Putamen (tissue), 1 donor: ENCODE data around the gene YPEL5.
"Not testable (repeated sequence)": the region's sequence is repeated elsewhere in the genome, so short reads cannot be mapped to it uniquely, and the experiment has no call there.

Experiments used
- DNase-seq: peaks from one replicate; pipeline ENCODE4 v3.0.0-alpha.2; 2016; ENCODE audit warnings: low spot score

YPEL5 gene

DNA sequence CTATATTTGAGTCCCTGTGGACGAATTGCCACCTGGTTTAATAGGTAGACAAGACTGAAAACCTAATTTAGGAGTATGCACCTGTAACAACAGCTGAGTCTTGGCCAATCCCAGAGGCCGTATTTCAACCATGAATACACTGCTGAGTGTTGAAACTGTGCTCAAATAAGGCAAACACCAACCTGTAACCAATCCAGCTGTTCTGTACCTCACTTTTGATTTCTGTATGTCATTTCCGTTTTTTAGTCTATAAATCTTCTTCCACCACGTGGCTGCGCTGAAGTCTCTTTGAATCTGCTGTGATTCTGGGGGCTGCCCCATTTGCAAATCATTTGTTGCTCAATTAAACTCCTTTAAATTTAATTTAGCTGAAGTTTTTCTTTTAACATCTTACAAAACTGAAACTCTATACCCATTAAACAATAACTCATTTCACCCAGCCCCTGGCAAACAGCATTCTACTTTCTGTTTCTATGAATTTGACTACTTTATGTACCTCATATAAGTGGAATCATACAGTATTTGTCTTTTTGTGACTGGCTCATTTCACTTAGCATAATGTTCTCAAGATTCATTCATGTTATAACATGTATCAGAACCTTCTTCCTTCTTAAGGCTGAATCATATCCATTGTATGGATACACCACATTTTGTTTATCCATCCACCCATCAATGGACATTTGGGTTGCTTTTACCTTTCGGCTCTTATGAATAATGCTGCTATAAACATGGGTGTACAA is 7.5 kb upstream of the YPEL5 start:
- DNase-seq, result no peak

DNA sequence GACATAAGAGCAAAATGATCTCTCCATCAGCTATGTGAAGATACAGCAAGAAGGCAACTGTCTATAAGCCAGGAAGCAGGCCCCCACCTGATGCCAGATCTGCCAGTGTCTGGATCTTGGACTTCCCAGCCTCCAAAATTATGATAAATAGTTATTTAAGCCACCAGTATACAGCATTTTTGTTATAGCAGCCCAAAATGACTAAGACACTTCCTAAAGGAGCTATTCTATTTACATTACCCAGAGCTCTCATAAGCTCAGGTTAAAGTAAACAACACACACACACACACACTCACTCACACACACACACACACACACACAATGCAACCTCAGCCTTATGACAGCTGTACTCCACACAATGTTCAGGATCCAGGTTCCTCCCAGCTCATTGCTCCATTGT is 5.7 kb upstream of the YPEL5 start:
- DNase-seq, result no peak

DNA sequence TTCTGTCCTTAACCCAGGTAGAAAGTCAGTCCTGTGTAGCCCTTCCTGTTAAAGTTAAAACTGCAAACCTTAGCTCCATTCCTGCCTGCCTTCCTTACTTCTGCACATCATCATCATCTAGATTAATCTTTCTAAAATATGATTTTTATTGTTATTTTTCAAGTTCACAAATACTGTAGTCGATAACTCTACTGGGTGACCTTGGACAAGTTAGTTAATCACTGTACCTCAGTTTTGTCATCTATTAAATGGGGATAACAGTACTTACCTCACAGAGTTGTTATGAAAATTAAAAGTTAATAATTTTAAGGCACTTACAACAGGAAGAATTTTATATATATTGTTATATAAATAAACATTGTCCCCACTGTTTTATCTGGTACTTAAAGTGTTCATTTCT is 2.5 kb upstream of the YPEL5 start:
- no peak for DNase-seq

DNA sequence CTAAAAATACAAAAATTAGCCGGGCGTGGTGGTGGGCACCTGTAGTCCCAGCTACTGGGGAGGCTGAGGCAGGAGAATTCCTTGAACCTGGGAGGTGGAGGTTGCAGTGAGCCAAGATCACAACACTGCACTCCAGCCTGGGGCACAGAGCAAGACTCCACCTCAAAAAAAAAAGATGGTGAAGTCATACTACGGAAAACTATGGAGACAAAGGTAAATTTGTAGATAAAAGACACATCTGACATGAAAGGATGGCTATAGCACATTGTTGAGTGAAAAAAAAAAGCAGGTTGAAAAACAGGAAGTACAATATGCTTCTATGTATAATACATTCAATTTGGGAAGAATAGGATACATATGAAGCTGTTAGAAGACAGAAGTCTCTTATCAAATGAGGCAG is 1.9 kb upstream of the YPEL5 start:
- not testable (repeated sequence) for DNase-seq

DNA sequence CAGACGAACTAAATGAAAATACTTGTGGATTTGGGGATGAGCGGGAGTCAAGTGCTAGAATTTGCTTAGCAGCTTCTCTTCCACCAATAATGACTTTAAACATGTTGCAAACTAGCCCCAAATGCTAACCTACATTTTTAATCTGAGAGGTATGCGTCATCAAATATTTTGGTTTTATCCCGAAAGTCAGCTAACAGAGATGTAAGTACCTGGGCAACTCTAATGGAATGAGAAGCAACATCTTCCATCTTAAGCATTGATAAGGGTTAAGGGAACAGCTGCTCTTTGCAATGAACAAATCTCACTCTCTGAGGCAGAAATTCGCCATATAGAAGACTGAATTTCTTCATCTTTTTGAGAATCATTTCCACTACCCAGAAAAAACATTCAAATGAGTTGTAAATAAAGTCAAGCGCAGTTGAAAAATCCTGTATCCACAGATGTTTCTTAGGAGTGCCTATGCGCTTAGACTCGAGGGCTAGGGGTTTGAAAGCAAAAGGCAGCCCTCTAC is 926 bp upstream of the YPEL5 start:
- DNase-seq, result no peak

DNA sequence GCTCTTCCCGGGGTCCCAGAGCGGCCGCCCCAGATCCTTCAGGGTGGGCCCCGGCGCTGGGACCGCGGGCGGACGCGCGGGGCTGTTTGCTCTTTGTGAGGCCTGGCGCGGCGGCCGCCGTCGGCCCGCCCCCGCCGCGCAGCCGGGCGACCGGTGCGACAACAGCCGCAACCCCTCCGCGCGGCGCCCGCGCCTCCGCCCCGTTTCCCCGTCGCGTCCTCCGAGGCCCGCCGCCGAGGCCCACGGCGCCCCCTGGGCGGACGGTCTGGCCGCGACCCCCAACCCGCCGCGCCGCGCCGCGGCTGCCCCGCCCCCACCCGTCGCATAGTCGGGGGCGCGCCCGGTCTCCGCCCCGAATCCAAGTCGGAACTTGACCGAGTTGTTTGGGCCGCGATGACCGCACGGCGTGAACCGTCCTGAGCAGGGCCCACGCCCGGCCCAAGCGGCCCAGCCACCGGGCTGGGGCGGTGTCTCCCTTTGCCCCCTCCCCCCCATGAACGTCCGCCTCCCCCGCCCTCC is 448 bp downstream of the YPEL5 start:
- DNase-seq, result no peak

DNA sequence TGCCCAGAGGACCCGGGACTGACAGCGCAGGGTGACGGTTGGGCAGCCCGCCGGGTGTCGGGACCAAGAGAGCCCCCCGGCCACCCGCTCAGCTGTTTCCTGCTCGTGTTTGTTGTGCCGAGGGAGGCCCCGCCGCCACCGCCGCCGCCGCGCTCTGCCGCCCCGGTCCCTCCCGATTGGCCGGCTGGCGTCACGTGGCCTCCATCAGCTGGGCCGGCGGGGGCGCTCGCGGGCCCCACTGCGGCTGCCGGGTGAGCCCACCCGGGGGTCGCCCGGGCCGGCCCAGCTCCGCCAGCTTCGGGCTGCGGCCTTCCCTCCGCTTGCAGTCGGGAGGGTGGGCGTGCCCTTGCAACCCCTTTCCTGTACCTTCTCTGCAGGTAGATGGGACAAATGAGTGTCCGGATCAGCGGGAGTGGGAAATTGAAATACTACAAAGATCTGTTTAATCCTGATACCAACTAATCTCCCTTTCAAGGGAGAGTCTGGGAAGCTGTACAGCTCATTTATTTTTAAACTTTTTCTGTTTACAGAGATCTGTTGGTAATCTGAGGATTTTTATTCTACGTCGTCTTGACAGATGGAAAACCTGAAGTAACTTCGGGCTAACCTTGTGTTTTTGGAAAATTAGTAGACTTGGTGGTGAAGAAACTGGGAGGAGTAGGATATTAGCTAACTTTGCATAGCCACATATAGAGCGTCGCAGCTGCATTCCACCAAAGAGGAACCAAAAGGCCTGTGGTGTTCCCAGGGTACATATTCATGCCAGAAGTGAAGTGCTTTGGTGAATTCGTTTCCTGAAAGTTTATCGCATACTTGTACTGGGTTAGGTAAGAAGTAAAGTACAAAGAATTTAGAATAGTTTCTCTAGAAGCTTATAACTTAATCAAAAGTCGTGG is 1.2 kb downstream of the YPEL5 start:
- DNase-seq, result peak; percentile 77

DNA sequence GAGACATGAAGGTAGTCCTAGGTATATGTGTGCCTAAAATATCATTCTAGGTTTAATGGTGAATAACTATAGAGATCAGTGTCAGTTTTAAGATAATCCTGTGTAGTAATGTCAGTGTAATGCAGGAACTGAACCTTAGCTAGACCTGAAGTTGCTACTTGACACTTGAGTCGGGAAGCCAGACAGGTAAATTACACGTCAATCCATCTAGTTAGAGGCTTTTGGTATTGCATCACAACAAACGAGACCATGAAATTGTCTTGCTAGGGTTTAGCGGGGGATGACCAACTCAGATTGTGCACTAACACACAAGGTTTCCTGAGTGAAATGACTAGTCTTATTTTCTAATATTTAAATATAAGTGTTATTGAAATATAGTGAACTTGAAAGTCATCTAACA is 2.0 kb downstream of the YPEL5 start:
- DNase-seq, result no peak

DNA sequence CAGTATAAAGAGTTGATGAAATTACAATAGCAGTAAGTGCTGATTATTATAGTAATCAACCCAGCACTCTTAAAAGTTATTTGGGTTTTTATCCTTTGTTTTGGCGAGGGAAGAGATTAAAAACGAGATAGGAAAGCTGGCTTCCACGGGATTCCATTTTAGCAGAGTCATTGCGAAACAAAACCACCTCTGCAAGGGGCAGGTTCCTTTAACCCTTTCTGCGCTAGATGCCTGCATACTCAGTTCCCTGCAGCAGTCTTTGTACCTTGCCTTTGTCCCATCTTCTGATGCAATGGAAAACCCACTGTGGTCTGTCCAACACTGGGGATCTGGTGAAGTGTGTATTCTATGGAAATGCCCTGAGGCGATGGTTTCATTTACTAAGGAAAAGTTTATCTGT is 2.7 kb downstream of the YPEL5 start:
- DNase-seq, result no peak

DNA sequence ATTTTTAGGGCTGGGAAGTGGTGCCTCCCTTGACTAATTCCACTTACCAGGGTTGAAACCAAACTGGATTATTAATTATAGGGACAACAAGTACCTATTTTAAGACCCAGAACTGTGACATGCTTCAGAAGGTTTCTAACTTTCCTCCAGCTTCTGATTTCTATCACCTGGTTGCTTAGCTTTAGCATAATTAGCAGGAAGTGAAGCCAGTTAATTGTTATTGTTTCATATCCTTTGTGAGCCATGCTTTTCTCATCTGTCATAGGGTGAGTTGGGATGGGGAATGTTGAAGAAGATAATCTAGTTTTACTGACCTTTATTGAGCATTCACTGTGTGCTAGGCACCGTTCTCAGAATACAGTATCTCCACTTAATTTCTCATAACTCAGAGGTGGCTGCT is 3.2 kb downstream of the YPEL5 start:
- DNase-seq, result no peak

DNA sequence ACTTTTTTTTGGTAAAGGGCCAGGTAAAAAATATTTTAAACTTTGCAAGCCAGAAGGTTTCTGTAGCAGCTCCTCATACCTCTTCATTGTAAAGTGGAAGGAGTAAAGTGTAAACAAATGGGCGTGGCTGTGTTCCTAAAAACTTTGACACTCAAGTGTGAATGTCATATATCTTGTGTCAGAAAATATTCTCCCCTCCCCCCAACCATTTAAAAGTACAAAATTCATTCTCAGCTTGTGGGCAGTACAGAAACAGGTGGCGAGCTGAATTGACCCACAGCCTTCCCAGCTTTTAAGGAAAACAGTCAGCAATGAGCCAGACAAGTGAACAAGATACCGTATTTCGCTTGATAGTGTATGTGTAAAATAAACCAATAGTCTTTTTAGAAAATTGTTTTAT is 4.0 kb downstream of the YPEL5 start:
- no peak for DNase-seq

DNA sequence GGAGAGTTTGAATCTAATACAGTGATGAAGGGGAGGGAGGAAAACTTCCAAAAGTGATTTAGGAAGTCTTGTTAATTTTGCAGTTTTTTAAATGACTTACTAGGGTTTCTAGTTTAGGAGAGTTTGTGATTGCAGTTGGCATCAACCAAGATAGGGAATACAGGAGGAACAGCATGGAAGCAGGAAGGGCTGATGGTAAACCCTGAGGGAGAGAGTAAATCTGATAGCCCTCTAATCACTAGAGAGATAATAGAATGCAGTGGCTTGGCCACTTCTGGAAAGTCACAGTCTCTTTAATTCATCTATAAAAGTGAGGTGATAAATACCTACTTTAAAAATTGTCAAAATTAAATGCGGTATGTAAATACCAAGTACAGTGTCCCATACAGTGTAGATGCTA is 5.6 kb downstream of the YPEL5 start:
- no peak for DNase-seq

DNA sequence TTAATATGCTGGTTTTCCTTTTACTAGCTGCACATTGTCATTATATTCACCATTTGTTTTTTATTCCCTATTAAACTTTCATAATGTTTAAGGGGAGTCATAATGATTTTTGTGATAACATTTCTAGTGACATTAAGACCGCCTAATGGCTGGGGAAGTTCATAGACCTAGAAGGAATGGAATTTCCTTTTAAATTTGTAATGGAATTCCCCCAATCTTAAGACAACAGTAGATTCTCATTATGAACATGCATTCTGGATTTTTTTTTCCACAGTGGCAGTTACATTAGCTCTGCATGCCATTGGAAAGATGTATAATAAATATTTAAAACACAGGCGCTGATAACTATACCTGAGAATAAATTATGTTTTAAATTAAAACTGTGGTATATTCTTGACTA is 8.4 kb downstream of the YPEL5 start:
- no peak for DNase-seq

DNA sequence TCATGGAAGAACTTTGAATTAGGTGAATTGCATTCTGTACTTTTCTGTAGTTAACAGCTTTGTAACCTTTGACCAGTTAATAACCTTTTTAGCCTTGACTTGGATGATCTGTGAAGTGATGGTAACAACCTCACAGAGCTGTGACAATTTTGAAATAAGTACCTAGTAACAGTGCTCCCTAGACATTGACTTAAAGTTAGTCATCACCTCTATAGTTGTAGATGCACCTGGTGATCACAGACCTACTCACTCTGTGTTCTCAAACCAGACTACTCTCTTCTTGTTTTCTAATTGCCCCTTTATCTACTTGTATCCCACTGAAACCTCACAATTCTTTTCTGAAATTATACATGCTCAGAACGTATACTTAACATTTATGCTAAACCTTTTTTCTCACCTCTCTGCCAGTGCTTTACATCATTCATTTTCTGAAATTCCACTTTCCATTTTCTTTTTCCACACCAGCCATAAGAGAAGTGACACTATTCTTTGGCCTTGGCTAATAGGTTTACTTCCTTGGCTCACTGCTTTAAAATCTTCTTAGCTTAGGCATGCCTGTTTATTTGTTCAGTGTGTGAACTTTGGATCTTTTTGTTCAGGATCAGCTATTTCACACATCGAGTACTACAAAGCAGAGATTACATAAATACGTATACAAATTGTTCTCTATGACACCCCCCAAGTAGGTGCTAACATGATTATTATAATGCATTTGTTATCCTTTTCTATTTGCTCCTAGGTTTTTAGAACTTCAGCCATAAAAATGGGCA is 9.3 kb downstream of the YPEL5 start:
- DNase-seq, result no peak

DNA sequence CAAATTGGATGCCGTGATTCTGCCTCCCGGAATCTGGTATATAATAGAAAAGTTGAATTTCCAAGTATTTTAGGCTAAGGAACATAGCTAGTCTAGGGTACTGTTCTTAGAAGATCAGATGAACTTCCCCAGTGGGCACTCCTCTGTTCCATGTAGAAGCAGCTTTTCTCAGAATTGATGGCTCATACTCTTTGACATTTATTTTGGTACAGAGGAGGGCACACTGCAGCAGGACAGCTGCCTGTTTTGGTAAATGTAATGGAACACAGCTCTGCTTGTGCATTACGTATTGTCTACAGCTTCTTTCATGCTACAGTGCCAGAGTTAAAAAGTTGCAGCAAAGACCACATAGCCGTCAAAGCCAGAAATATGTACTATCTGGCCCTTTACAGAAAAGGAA is 10.8 kb downstream of the YPEL5 start:
- DNase-seq, result no peak

DNA sequence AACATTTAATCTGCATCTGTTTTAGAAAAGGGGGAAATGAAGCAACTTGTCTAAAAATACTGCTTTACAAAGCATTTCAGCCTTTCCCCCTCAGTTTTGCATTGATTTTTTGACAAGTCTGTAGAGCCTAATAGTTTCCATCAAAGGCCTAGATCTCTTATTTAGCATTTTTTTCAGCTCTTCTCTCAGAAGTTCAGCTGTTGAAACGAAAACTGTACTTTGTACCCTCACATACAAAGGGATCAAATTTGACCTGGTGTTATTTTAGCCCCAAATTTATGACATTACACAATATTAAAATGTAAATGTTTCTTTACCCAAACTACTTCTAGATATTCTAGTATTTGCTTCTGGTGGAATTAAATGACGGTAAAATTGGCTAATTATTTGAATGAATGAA is 13.0 kb downstream of the YPEL5 start:
- no peak for DNase-seq

DNA sequence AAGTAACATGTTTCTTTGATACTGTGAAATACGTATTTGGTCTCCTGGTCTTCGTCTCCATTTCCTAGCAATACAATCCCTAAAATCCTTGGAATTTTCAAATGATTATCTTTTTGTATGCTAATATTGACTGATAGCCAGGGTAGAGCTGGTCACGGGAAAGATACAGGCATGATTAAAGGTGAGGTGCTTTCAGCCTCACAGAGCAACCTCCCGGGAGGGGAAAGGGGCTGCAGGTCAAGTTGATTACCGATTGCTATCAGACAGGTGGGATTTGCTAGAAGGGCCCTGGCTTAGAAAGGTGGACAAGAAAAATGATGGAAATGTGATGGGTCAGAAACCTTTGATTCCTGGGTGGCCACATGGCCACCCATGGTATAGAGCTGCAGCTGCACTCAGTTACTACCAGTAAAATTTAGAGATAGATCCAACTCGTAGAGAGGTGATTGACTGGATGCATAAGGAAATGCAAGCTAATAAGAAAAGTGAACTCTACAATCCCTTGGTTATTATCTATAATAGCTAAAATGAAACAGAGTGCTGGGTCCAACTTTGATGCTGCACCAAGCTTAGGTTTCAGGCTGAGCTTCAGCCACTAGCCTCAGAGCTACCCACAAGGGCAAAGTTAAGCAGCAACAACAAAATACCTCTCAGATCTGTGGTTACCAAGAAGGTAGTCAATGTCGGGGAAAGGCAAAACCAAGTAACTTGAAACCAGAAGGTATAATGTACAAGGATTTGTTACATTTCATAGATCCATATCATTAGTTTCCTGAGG is 15.3 kb downstream of the YPEL5 start:
- DNase-seq, result no peak

DNA sequence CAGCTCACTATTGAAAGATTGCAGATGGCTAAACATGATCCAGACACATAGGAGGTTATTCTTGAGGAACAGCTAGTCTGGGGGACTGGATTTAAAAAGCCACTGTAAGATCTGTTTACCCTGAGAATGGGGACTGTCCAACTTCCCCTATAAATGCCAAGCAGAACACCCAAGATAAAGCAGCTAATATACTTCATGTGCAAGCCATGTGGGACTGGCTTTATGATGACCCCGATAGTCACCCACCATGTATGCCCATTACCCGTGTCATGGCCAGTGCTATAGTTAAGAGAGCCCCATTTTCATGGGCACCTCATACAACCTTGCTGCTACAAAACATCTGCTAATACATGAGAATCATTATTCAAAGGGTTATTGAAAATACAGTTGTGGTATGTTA is 16.0 kb downstream of the YPEL5 start:
- no peak for DNase-seq

DNA sequence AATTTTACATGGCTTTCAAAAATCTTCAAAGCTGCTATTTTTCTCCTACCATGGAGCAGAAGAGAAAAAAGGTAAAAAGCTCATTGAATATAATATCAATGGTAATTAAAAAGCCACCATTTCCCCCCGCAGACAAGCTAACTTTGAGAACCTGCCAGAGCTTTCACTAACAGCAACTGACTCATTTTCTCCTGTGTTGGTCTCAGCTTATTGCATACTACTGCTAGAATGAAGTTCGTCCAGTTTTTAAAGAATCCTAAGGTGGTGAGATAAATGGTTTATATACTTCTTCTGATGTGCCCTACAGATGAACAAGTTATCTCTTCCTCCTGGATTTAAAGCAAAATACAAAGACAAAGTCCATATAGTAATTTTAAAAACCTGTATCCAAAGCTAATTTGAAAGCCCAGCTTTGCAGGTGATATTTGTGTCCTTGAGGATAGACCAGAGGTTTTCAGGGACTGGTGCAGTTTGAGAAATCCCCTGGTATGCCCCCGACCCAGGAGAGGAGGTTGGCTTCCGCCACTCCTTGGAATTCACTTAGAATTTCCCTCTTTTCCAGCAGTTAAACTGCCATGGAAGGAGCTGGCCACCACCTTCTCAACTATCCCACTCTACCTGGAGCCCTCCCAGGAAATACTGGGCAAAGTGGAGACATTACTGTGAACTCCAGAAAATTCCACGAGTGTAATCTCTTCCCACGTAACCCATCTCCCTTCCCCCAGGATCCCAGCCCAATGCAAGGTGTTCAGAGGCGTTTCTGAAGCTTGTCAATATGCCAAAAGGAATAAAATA is 17.5 kb downstream of the YPEL5 start:
- DNase-seq, result no peak

DNA sequence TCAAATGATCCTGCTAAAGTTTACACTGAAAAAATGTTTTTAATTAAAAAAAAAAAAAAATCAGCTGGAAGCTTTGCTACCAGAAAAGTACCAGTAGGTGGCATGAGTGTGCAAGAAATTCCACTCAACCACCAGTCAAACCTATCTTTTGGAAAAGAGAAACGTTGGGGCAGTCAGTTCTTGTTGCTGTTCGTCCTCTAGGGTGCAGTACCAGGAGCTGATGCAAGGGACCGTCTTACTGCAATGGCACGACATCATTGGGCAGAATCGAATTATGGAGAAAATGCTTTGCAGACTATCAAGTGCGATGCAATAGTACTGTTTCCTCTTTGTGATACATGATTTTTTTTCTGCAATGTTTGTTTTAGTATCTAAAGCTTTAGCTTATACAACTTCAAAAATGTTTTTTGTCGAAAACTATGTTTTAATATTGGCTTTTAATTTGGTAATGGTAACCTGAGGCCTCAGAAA is 18.3 kb downstream of the YPEL5 start:
- DNase-seq, result peak; percentile 79

DNA sequence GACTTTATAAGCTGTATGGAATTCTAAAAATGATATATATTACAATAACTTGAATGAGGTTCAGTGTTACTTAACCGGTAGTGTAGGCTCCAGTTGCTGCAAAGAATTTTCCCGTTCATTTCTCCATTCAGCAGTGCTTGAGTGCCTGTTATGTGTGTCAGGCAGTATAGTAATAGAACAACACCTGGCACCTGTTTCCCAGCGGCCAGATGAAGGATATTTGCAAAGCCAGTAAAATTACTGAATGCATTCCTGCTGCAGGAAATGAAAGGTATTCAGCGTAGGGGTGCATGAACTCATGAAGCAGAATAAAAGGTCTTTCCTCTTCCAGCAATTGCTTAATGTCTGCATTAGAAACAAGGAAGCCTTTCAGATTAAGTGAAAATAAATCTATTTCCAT is 18.8 kb downstream of the YPEL5 start:
- DNase-seq, result no peak
